Measurements from ENCODE around the gene MYOCD.
A peak's percentile ranks its signal among the peaks of the same experiment; 100 is the strongest.

The MYOCD gene

DNA sequence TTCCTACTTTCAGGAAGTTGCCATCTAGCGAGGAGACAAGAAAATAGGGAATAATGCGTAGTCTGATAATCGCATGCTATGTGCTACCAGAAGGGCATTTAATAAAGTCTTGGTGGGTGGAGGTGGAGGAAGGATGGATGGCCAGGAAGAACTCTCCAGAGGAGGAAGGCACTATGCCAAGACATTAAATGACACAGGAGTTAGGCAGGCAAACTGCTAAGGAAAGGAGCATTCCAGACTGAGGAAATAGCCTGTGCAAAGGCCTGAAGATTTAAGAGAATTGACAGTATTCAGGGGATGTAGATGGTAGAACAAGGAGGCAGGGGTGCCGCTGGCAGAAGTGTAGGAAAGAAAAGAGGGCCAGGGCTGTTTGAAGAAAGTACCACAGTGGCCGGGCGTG is 104.3 kb downstream of the MYOCD start:
- no peak for DNase-seq

DNA sequence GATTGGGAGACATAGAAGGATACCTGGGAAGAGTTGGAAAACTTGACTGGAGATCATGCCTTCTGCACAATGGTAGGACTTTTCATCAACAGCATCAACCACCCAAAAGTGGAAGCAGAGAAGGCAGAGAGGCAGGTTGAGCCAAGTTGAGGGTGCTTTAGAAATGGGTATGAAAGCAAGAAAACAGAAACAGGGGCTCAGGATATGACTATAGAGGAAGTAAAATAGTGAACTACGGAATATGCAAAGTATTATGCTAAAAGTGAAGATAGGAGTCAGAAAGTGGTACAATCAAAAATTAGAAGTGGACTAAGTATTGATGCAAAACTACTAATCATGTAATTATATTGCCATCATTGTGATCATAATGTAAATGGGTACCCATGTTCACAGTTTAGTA is 107.5 kb downstream of the MYOCD start:
- DNase-seq: no peak

DNA sequence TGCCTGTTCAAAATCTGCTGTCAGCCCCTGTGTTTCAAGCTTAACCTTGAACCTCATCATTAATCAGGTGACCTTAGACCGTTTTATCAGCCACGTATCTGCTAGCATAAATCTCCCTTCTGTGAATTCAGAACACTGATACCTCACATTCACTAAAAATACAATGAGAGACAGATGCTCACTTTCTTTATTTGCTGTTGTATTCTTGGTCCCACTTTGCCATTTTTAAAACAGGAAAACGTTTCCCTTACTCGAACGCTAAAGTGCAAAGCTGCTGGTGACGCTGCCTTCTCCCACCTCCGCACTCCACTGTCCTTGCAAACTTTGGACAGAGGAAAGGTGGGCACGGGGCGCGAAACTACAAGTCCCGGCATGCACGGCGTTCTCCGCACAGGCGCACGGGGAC is 123.4 kb downstream of the MYOCD start:
- peak in 1 of 3 donors; percentile 15 for DNase-seq

DNA sequence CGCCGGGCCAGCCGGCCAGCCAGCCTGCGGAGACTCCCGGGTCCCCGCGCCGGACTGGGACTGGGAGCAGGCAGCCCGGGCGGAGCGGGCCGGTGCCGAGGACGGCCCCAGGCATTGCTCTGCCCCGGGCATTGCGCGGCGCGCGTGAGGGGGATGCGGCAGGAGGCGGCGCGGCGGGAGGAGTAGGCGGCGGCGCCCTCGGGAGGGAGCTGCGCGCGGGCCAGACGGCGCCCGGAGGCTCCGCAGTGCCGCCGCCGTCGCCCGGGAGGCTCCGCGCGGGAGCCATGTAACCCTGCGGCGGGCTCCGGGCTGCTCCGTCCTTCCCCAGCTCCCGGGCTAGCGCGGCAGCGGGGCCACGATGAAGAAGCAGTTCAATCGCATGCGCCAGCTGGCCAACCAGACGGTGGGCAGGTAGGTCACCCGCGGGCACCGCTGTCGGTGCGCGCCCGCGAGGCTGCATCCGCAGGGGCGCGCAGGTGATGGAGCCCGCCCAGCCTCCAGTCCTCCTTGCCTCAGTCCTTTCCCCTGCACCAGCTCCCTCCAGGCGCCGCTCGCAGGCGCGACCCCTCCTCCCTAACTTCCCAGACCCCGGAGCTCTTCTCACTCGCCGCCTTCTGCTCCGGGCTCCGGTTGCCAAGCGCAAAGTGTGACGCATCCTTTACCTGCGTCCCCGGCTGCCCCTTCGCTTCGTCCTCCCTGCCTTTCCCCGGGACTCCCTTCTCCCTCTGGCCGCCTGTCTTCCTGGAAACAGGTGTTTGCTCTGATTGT is 124.0 kb downstream of the MYOCD start, which contains the start of gene ARHGAP44:
ARHGAP44 (plus strand) TSS at position 18 of the 768 bp plus-strand sequence; CDS start at position 359, 341 bp downstream.
- peak in 2 of 3 donors; percentile 23 to 52 for DNase-seq

DNA sequence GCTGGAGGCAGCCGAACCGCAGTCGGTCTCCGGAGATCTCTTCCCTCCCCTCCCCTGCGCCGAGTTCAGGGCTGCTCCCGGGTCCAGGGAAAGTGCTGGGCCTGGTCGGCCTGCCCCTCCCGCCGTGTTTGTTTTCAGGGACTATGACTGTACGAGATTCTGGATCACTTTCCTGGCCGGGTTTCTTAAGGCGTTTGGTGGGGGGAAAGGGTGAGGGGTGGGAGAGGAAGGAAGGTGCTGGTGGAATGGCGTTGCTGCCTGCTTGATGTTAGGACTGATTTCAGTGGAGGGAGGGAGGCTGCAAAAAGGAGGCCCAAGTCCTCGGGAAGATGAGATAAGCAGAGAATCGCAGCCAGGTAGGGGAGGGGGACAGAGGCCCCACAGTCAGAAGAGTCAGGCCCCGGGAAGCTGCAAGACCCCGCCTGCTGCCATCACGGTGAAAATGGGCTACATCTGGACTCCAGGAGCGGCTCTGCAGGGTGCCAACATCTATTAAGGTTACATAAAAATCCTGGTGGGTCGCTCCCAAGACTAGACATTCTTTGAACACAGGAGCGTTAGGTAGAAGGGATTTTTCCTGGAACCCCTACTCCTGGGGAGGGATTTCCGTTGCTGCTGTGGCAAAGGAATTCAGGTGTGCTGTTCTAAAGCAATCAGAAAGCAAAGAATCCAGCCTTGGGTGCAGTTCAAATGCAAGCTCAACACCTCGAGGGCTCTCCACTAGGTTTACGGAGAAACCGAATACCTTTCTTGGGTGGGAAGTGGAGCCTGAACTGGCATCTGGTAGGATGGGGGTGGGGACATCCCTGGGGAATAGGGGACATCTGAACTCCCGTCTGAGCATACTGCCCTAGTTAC is 124.8 kb downstream of the MYOCD start:
- DNase-seq: no peak

- DNase-seq: no peak
Observed at GRCh38 chr17:12794919-12795532, 129.3 kb downstream of the MYOCD start.

- DNase-seq: no peak
Observed at GRCh38 chr17:12800855-12801365, 135.2 kb downstream of the MYOCD start.

- no peak for DNase-seq
Observed at GRCh38 chr17:12806630-12807029, 140.9 kb downstream of the MYOCD start.

DNA sequence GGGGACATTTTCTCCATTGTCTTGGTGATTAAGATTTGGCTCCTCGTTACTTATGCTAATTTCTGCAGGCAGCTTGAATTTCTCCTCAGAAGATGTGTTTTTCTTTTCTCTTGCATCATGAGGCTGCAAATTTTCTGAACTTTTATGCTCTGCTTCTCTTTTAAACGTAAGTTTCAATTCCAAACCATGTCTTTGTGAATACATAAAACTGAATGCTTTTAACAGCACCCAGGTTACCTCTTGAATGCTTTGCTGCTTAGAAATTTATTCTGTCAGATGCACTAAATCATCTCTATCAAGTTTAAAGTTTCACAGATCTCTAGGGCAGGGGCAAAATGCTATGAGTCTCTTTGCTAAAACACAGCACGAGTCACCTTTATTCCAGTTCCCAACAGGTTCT is 143.0 kb downstream of the MYOCD start:
- no peak for DNase-seq

GRCh38 chr17:12812877-12813276 is 147.2 kb downstream of the MYOCD start:
- no peak for DNase-seq

DNA sequence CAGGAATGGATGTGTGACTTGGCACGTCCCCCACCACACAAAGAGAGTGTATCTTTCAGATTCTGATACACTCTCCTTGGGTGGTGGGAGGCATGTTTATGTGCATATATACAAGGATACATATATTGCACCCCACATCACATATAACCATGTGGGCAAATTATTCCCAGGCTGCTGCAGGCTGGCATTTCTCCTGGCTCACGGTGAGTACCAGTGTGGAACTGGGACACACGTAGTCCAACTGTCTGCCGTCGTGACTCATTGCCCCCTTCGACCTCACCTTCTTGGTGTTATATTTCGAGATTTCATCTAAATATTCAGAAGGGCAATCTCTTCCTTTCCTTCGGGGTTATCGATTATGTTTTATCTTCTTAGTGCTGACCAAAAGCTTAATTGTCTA is 148.0 kb downstream of the MYOCD start:
- no peak for DNase-seq

DNA sequence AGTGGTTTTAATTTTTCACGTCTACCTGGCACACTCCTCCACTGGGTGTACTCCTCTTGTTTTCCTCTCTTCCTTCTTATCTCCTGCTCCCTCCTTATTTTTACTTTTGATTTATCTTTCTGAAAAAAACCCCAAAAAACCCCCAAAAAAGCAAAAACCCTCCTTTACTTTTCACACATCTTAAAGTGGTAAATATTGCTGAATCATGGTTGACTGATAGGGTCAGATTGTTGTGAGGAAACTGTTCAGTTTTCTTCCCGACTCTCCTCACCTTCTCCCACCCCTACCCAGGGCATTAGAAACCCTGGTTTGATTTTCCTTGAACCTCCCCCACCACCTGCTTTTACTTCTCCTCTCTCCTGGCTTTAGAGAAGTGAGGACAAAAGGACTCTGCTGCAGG is 149.0 kb downstream of the MYOCD start:
- DNase-seq: no peak

DNA sequence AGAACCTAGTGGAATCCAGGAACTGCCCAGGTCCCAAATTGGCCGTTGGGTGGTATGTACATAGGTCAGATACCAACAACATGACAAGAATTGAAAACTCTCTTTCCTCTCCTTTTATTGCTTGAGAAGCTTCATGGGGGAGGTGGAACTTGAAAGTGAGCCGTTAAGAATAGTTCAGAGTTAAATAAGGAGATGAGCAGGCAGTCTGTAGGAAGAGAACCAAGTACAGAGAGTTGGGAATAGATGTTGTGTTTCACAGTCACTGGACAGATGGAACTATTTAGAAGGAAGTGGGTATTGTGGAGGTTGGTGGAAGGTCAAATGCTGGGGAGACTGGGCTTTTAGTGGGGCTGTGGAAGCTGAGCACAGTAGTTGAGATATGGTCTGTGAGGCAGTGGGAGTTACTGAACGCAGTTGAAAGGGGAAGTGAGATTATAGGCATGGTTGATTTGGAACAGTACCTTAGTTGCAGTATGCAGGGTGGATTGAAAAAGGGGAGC is 150.0 kb downstream of the MYOCD start:
- DNase-seq: no peak
